GM18499 (cell line): Measurements from ENCODE around the gene BTBD7.
"Not testable (repeated sequence)": the region's sequence is repeated elsewhere in the genome, so short reads cannot be mapped to it uniquely, and the experiment has no call there.

ENCODE experiments used
- ATAC-seq: cut with Tn5 transposase; IDR thresholded peaks from one replicate; pipeline ENCODE4 v1.9.1; 2021; ENCODE audit warnings: moderate number of reproducible peaks; ENCODE audit not compliant: insufficient read depth, unreplicated experiment

Gene BTBD7

GRCh38 chr14:93262446-93262845, 70.4 kb downstream of the BTBD7 start:
- ATAC-seq = no peak

DNA sequence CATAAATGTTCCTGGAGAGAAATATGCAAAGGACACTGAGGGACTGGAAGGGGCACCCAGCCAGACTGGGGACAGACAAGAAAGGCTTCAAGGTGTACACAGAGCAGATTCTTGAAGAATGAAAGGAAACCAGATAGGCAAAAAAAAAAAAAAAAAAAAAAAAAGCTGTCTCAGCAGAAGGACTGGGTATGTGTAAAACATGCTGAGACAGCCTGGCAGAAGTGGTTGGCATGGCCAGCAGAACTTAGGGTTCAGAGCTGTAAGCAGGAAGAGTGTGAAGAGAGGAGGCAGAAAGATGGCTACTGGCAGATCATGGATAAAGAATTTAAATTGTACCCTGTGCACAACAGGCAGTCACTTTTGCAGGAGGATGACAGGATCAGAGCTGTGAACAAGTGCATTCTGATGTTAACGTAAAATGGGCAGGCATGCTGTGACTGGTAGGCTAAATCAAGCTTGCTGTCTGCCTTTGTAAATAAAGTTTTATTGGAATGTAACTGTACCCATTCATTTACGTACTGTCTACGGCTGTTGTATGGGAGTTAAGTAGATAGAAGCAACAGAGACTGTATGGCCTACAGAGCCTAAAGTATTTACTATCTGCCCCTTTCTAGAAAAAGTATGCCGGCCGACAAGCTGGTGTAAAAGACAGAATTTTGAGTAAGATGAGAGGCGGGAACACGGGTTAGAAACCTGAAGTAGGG, 83.6 kb downstream of the BTBD7 start:
- ATAC-seq = no peak

DNA sequence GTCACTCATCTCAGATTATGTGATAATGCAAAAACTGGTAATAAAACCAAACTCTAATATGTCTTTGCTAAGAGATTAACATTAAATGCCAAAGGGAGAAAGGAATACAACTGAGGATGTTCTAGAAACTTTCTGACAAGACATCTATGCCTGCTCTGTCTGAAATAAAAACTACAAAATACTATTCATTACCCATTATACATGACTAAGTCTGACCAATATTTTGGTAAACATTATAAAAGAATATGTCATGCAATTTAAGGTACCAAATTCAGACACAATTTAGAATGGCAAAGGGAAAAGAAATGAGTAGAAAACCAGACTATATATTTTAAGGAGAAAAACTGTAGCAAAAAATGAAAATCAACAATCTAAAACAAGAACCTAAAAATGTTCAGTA, 86.3 kb downstream of the BTBD7 start:
- ATAC-seq = no peak

DNA sequence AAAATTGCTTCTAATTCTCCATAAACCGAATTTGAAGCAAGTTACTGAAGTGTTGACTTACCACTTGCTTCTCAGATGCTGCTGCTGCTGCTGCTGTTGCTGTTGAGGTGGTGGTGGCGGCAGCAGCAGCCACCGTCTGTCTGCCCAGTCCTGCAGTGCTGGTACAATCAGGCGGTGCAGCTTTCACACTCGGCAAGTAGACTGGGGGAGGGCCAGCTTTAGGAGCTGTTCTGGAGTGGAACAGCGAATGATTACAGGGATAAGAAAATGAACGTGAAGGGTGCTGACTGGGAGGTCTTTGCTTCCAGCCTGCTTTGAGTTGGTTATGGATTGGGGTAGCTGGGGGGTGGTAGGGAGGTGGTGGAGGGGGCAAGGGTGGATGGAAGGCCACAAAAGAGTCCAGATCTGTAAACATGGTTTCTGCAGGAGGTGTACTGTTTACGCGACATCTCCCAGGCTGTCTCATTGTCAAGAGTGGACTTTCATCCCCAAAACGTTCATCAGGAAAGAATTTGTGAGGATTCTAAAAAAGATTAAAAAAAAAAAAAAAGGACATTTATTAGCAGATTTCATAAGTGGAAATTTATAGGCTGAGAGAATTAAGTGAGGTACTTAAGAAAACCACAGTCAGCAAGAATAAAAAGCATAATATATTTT, 86.9 kb downstream of the BTBD7 start:
- no peak for ATAC-seq

- no peak for ATAC-seq
Observed at GRCh38 chr14:93240678-93241000, 92.2 kb downstream of the BTBD7 start.

GRCh38 chr14:93239869-93240677, 92.8 kb downstream of the BTBD7 start:
- ATAC-seq = no peak

DNA sequence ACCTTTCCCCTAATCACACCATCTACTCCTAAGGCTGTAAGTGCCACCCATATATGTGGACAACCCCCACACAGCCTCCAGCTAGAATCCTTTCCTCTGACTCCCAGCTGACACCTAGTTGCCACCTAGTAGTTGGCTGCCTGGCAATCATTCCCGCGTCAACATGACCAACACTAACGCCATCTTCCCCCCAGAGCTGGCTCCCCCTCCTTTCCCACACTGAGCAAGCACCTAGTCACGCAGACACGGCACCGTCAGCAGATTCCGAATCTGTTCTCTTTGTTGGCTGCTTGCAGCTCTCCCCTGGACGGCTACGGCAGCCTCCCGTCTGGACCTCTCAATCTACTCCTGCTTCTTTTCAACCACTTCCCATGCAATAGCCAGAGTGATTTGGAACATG, 98.0 kb downstream of the BTBD7 start:
- ATAC-seq = no peak

DNA sequence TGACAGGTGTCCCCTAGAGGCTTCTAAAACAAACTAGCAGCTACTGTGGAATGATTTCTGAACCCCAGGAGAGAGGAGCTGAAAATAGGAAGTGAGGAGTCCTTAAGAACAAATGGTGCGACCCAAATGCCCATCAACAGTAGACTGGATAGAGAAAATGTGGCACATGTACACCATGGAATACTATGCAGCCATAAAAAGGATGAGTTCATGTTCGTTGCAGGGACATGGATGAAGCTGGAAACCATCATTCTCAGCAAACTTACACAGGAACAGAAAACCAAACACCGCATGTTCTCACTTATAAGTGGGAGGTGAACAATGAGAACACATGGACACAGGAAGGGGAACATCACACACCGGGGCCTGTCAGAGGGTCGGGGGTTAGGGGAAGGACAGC, 99.8 kb downstream of the BTBD7 start:
- ATAC-seq = not testable (repeated sequence)

DNA sequence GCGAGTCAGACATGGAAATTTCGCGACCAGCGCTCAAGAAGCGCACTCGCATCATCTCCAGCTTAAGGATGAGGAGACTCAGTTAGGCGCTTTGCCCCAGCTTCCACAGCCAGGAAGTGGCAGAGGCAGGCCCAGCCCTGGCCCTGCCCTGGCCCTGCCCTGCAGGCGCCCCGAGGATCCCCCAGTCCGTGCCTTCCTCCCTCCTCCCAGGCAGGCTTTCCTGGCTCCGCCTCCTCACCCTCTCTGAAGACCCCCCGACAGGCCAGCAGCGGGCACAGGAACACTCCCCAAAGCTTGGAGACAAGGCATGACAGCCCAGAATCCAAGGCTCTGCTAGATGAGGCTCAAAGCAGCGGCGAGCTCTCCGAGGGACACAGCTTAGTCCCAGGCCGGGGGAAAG, 100.7 kb downstream of the BTBD7 start:
- no peak for ATAC-seq

GRCh38 chr14:93231129-93231979, 101.5 kb downstream of the BTBD7 start:
- no peak for ATAC-seq

- ATAC-seq = no peak
Observed at GRCh38 chr14:93230539-93230938, 102.3 kb downstream of the BTBD7 start.

GRCh38 chr14:93228550-93228949, 104.3 kb downstream of the BTBD7 start:
- no peak for ATAC-seq

- ATAC-seq = no peak
Observed at GRCh38 chr14:93223565-93223964, 109.3 kb downstream of the BTBD7 start.

GRCh38 chr14:93220509-93220908, 112.3 kb downstream of the BTBD7 start:
- no peak for ATAC-seq

- peak; percentile 78 for ATAC-seq
Observed at GRCh38 chr14:93219103-93219726, 113.6 kb downstream of the BTBD7 start.

DNA sequence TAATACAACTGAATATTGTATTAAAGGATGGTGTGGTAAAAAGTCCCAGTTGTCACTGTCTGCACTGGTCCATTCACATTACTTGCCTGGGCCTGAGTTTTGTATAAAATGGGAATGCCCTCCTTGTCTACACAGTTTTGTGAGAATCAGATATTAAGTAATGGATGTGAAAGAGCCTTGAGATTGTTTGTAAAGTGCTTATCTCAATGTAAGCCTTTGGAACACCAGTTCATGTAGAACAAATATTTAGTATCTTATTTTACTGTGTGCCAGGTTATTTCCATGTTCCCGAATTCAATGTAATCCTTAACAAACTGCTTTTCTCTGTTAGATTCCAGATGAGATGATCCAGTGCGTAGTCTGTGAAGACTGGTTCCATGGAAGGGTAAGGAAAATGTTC, 118.2 kb downstream of the BTBD7 start:
- no peak for ATAC-seq

- peak; percentile 69 for ATAC-seq
Observed at GRCh38 chr14:93212432-93212831, 120.4 kb downstream of the BTBD7 start.

DNA sequence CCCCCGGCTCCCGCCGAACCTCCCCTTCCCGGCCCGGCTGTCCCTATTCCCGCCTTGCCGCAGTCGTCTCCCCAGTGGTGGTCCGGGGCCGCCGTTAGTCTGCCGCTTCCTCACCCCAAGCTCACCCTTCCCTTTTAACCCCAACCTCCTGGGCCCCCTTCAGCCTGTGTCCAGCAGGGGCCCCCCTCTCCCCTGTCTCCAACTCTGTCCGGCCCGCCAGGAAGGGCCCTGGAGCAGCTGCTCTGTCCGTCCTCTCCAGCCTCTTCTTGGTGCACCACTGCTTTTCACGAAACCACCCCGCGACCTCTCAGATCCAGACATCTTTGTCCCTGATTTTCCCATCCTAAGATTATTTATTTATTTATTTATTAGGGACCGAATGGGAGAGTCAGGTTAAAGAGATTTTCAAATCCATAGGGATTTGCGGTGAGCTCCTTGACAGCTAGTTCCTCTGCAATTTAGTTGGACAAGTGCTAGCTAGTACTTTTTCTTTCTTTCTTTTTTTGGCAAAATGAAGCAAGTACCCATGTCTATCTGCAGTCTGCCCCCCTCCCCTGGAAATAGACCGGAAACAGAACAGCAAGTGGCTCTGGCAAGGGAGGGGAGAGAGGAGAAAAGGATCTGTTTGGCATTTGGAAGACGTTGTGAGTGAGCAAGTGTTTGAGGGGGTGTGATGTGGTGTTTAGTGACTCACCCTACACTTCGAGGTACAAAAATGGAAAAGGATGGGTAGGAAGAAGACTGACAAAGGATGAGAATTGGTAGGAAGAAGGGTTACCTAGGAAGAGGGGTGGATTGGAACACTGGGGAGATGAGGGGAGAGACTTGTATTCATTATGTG, 125.1 kb downstream of the BTBD7 start:
- ATAC-seq = peak; percentile 10

GRCh38 chr14:93206793-93207467, 125.9 kb downstream of the BTBD7 start, which contains the start of the genes GON7 and UBR7:
TSS of gene GON7 (minus strand) at chr14:93207065. CDS start at chr14:93207037, 28 bp downstream.
TSS of gene UBR7 (plus strand) at chr14:93207256. CDS start at chr14:93207292, 36 bp downstream.
- ATAC-seq = peak; percentile 54
